Panc1 (cell line): ENCODE measurements around the gene FSD2. TPM values are rescaled to one million over a fixed set of nuclear protein-coding genes. Genes with fewer than 3 reads are reported as not detected.
A peak's percentile ranks its signal among the peaks of the same experiment; 100 is the strongest.

Experiments used
- ATAC-seq: fragments of 200-7000 bp; cut with Tn5 transposase; 2 replicates; pipeline ENCODE4 v1.9.1; 2020; ENCODE audit warnings: mild to moderate bottlenecking, moderate library complexity
- BruUV-seq: library from RNA; stranded (reverse); fragments of 400-500 nt; replicated peaks from 2 replicates; lab custom pipeline; 2021; lab: Mats Ljungman, UMichigan
- CTCF ChIA-PET: fragments of 300-600 bp; sonication (Branson Sonifier 250); formaldehyde crosslinking; loops from one replicate; lab custom pipeline; 2022; ENCODE audit warnings: antibody characterized with exemption; lab: Charles Lee
- POLR2A ChIA-PET: fragments of 300-600 bp; sonication (Branson Sonifier 250); formaldehyde crosslinking; loops from one replicate; lab custom pipeline; 2022; ENCODE audit warnings: antibody characterized with exemption; lab: Charles Lee
- DNase-seq: peaks from one replicate; pipeline ENCODE4 v3.0.0-alpha.2; 2010; ENCODE audit warnings: low read depth, low spot score
- H3K27ac ChIP-seq: 2 replicates; pipeline ENCODE4 v1.5.1; 2011; ENCODE audit warnings: mild to moderate bottlenecking, low read length, inconsistent platforms
- H3K27me3 ChIP-seq: fragments of 200-500 bp; sonication (Bioruptor generic); 2 replicates; pipeline ENCODE4 v1.6.0; 2014; ENCODE audit warnings: low read length, inconsistent platforms; ENCODE audit not compliant: control insufficient read depth, insufficient read depth
- H3K36me3 ChIP-seq: fragments of 200-500 bp; sonication (Bioruptor generic); 2 replicates; pipeline ENCODE4 v1.5.1; 2014; ENCODE audit warnings: inconsistent platforms, mild to moderate bottlenecking, low read length, moderate library complexity; ENCODE audit not compliant: control insufficient read depth, insufficient read depth
- H3K4me1 ChIP-seq: 2 replicates; pipeline ENCODE4 v1.5.1; 2011; ENCODE audit warnings: inconsistent platforms, mild to moderate bottlenecking, low read length, moderate library complexity; ENCODE audit not compliant: control insufficient read depth, insufficient read depth
- H3K4me3 ChIP-seq, 2 experiments: 2 replicates each; pipeline ENCODE4 v1.5.1; 2011 to 2012; ENCODE audit warnings: low read depth in 2 of 2, low read length in 2 of 2, mild to moderate bottlenecking in 2 of 2, inconsistent platforms in 1 of 2, moderate library complexity in 1 of 2
- H3K9me3 ChIP-seq: fragments of 200-500 bp; sonication (Bioruptor generic); 2 replicates; pipeline ENCODE4 v1.5.1; 2014; ENCODE audit warnings: low read depth, mild to moderate bottlenecking, inconsistent platforms, low read length, moderate library complexity; ENCODE audit not compliant: control insufficient read depth, insufficient read depth
- POLR2AphosphoS5 ChIP-seq: IDR thresholded peaks from 2 replicates; pipeline ENCODE4 v1.6.1; 2012; ENCODE audit warnings: mild to moderate bottlenecking, low read depth, low read length, moderate library complexity
- SIN3A ChIP-seq: IDR thresholded peaks from 2 replicates; pipeline ENCODE4 v1.6.1; 2012; ENCODE audit warnings: low read depth, mild to moderate bottlenecking, low read length, moderate library complexity, borderline replicate concordance; ENCODE audit not compliant: insufficient read depth
- TCF7L2 ChIP-seq: IDR thresholded peaks from 2 replicates; pipeline ENCODE4 v1.6.1; 2011; ENCODE audit warnings: mild to moderate bottlenecking, low read depth, low read length, inconsistent platforms
- in situ Hi-C: cut with HindIII; loops from 2 replicates; pipeline ENCODE4 v1.10.0; 2016; ENCODE audit warnings: low sequenced_read_pairs, low pct_unique_long_range_greater_than_20kb
- intact Hi-C: fragments of 100-400 bp; cut with micrococcal nuclease; formaldehyde crosslinking; loops from one replicate; pipeline ENCODE4 v1.10.0; 2022; ENCODE audit not compliant: unreplicated experiment
- total RNA-seq: library from RNA; stranded (reverse); gene quantifications from one replicate; pipeline ENCODE4 v1.2.1, GENCODE V29; 2021; ENCODE audit not compliant: unreplicated experiment
- TF ChIP-seq, protein P1 (sequence below): fragments of 450-650 bp; IDR thresholded peaks from 2 replicates; pipeline ENCODE4 v1.5.1; 2017; ENCODE audit warnings: mild to moderate bottlenecking
- TF ChIP-seq, protein P2 (sequence below), 2 experiments: IDR thresholded peaks; 2 replicates each; pipeline ENCODE4 v1.6.1; 2011 to 2012; ENCODE audit warnings: low read depth in 2 of 2, control low read depth in 1 of 2, low read length in 1 of 2, mild to moderate bottlenecking in 1 of 2, moderate library complexity in 1 of 2; ENCODE audit not compliant: insufficient read depth in 1 of 2

The FSD2 gene
- total RNA-seq, 1 experiment from 2014 or later, result not detected

DNA sequence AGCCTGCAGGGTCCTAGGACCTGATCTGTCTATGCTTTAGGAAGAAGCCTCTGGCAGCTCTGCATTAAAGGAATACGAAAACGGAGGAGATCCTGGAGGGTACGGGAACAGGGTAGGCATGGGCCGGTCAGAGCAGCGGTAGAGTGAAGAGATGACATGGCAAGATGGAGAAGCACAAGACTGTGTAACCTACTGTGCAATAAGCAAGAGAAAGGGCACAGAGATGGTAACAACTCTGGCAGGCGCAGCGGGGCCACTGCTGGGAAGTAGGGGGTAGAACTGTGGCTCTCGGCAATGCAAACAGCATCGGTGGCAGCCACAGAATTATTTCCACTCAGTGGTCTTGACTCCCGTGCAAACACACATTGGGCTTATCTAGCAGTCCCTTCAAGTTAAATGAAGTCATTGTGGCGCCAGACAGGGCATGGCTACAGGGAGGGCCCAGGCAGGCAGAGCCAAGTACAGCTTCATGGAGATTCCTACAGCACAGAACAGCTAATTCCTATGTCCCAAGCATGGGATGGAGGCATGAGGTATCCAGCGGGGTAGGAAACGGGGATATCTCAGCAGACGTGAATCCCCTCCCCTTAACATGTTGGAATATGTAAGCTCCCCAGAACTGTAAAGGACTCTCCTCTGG lies 32.3 kb upstream of the FSD2 start:
- Histone ChIP-seq H3K27me3 (no peaks in the 10 kb centered on the region), H3K4me3 (no peak overlapping the region), H3K9me3 (no peaks in the 10 kb centered on the region), H3K4me1 (no peaks in the 10 kb centered on the region), H3K36me3 (no peaks in the 10 kb centered on the region; the same call in none of the 2 replicates), H3K27ac (no peak overlapping the region)
- ChIA-PET POLR2A (no interaction called here), CTCF (no interaction called here)
- no TSS peak for BruUV-seq
- in situ Hi-C loops (no loop called here), intact Hi-C loops (no loop called here)
- TF ChIP-seq, protein P1, sequence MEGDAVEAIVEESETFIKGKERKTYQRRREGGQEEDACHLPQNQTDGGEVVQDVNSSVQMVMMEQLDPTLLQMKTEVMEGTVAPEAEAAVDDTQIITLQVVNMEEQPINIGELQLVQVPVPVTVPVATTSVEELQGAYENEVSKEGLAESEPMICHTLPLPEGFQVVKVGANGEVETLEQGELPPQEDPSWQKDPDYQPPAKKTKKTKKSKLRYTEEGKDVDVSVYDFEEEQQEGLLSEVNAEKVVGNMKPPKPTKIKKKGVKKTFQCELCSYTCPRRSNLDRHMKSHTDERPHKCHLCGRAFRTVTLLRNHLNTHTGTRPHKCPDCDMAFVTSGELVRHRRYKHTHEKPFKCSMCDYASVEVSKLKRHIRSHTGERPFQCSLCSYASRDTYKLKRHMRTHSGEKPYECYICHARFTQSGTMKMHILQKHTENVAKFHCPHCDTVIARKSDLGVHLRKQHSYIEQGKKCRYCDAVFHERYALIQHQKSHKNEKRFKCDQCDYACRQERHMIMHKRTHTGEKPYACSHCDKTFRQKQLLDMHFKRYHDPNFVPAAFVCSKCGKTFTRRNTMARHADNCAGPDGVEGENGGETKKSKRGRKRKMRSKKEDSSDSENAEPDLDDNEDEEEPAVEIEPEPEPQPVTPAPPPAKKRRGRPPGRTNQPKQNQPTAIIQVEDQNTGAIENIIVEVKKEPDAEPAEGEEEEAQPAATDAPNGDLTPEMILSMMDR, result no peak
- TF ChIP-seq TCF7L2, result no peak
- TF ChIP-seq, protein P2, sequence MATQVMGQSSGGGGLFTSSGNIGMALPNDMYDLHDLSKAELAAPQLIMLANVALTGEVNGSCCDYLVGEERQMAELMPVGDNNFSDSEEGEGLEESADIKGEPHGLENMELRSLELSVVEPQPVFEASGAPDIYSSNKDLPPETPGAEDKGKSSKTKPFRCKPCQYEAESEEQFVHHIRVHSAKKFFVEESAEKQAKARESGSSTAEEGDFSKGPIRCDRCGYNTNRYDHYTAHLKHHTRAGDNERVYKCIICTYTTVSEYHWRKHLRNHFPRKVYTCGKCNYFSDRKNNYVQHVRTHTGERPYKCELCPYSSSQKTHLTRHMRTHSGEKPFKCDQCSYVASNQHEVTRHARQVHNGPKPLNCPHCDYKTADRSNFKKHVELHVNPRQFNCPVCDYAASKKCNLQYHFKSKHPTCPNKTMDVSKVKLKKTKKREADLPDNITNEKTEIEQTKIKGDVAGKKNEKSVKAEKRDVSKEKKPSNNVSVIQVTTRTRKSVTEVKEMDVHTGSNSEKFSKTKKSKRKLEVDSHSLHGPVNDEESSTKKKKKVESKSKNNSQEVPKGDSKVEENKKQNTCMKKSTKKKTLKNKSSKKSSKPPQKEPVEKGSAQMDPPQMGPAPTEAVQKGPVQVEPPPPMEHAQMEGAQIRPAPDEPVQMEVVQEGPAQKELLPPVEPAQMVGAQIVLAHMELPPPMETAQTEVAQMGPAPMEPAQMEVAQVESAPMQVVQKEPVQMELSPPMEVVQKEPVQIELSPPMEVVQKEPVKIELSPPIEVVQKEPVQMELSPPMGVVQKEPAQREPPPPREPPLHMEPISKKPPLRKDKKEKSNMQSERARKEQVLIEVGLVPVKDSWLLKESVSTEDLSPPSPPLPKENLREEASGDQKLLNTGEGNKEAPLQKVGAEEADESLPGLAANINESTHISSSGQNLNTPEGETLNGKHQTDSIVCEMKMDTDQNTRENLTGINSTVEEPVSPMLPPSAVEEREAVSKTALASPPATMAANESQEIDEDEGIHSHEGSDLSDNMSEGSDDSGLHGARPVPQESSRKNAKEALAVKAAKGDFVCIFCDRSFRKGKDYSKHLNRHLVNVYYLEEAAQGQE (IDR thresholded peaks at IDR 0.05; ENCODE audit: insufficient read depth in 1 of 2, low read depth in 2 of 2, low read length in 1 of 2), result no peak
- no peak for TF ChIP-seq POLR2AphosphoS5
- TF ChIP-seq SIN3A, result no peak
- DNase-seq (no peak), ATAC-seq (peak; percentile 57)

- no peaks in the 10 kb centered on the region for H3K9me3 ChIP-seq
- peaks cover 15% of the 10 kb centered on the region for H3K36me3 ChIP-seq
- H3K27me3 ChIP-seq, result no peaks in the 10 kb centered on the region
- POLR2A ChIA-PET, result no interaction called here
- H3K4me1 ChIP-seq, result peaks cover 16% of the 10 kb centered on the region
- no peak for DNase-seq
- intact Hi-C loops, result no loop called here
- TF ChIP-seq, protein P2 (IDR thresholded peaks at IDR 0.05; ENCODE audit: insufficient read depth in 1 of 2, low read depth in 2 of 2, low read length in 1 of 2), result no peak
- TF ChIP-seq TCF7L2, result no peak
- TF ChIP-seq, protein P1, result no peak
- no peak for TF ChIP-seq SIN3A
- TF ChIP-seq POLR2AphosphoS5, result no peak
- ATAC-seq, result no peak
- BruUV-seq, result no TSS peak
- H3K27ac ChIP-seq, result no peak overlapping the region
- in situ Hi-C loops, result no loop called here
- CTCF ChIA-PET, result no interaction called here
- no peak overlapping the region for H3K4me3 ChIP-seq
Observed at GRCh38 chr15:82835391-82835917, 29.6 kb upstream of the FSD2 start.
